WERI-Rb-1 (cell line): ENCODE measurements around the gene ZNF592.

Experiments
- DNase-seq: peaks from one replicate; pipeline ENCODE4 v3.0.0-alpha.2; 2020
- H3K27ac ChIP-seq: fragments of 250-450 bp; sonication (Bioruptor Pico); 2 replicates; pipeline ENCODE4 v1.5.1; 2020; ENCODE audit warnings: mild to moderate bottlenecking, moderate library complexity
- H3K27me3 ChIP-seq: fragments of 250-450 bp; sonication (Bioruptor Pico); 2 replicates; pipeline ENCODE4 v1.5.1; 2021; ENCODE audit warnings: mild to moderate bottlenecking, low read depth, moderate library complexity; ENCODE audit not compliant: insufficient read depth, severe bottlenecking
- H3K36me3 ChIP-seq: fragments of 250-450 bp; sonication (Bioruptor Pico); 2 replicates; pipeline ENCODE4 v1.5.1; 2020; ENCODE audit warnings: mild to moderate bottlenecking, moderate library complexity
- H3K4me3 ChIP-seq: 2 replicates; pipeline ENCODE4 v1.5.1; 2011; ENCODE audit warnings: low read depth, mild to moderate bottlenecking, control low read depth, low read length
- H3K9me3 ChIP-seq: fragments of 250-450 bp; sonication (Bioruptor Pico); 2 replicates; pipeline ENCODE4 v1.5.1; 2021; ENCODE audit warnings: mild to moderate bottlenecking, moderate library complexity; ENCODE audit not compliant: severe bottlenecking
- TF ChIP-seq, protein P1 (sequence below): IDR thresholded peaks from 2 replicates; pipeline ENCODE4 v1.5.1; 2011; ENCODE audit warnings: low read depth, mild to moderate bottlenecking, control low read depth, inconsistent platforms, low read length

The ZNF592 gene

DNA sequence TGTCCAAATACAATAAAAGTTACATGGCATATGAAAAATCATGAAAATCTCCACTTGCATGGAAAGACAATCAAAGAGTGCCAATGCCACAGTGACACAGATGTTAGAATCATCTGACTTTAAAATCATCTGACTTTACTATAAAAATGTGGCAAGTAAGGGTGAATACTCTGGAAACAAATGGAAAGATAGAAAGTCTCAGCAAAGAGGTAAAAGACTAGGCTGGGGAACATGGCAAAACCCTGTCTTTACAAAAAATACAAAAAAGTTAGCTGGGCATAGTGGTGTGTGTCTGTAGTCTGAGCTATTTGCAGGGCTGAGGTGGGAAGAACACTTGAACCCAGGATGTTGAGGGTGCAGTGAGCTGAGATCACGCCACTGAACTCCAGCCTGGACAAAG, 97.9 kb downstream of the ZNF592 start:
- TF ChIP-seq, protein P1, sequence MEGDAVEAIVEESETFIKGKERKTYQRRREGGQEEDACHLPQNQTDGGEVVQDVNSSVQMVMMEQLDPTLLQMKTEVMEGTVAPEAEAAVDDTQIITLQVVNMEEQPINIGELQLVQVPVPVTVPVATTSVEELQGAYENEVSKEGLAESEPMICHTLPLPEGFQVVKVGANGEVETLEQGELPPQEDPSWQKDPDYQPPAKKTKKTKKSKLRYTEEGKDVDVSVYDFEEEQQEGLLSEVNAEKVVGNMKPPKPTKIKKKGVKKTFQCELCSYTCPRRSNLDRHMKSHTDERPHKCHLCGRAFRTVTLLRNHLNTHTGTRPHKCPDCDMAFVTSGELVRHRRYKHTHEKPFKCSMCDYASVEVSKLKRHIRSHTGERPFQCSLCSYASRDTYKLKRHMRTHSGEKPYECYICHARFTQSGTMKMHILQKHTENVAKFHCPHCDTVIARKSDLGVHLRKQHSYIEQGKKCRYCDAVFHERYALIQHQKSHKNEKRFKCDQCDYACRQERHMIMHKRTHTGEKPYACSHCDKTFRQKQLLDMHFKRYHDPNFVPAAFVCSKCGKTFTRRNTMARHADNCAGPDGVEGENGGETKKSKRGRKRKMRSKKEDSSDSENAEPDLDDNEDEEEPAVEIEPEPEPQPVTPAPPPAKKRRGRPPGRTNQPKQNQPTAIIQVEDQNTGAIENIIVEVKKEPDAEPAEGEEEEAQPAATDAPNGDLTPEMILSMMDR, result no peak
- DNase-seq, result no peak
- peaks cover 22% of the 10 kb centered on the region for H3K36me3 ChIP-seq
- H3K4me3 ChIP-seq, result no peak overlapping the region
- H3K27ac ChIP-seq, result no peak overlapping the region
- no peaks in the 10 kb centered on the region for H3K27me3 ChIP-seq
- no peaks in the 10 kb centered on the region for H3K9me3 ChIP-seq

GRCh38 chr15:84847382-84847781, 99.0 kb downstream of the ZNF592 start:
- TF ChIP-seq, protein P1, result no peak
- Histone ChIP-seq H3K27me3 (no peaks in the 10 kb centered on the region), H3K27ac (no peak overlapping the region), H3K9me3 (no peaks in the 10 kb centered on the region), H3K4me3 (no peak overlapping the region), H3K36me3 (peaks cover 17% of the 10 kb centered on the region)
- DNase-seq, result no peak

DNA sequence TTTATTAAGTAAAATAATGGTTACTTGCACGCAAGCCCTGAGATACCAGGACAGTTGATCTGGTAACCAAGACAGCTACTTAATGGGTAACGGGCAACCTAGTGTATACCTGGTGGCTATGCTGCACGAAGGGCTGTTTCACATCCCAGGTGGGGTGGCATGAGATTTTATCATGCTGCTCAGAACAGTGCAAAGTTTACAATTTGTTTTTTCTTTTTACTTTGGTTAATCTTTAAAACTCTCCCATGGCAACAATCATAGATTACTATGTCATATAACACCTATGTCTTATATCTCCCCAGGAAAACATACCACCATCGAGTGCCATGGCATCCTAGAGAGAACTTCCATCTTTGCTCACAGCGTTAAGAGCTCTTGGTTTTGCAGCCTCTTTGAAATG, 103.8 kb downstream of the ZNF592 start:
- Histone ChIP-seq H3K36me3 (peaks cover 25% of the 10 kb centered on the region), H3K27ac (no peak overlapping the region), H3K27me3 (no peaks in the 10 kb centered on the region), H3K4me3 (no peak overlapping the region), H3K9me3 (no peaks in the 10 kb centered on the region)
- TF ChIP-seq, protein P1, result no peak
- DNase-seq, result no peak

- no peaks in the 10 kb centered on the region for H3K27me3 ChIP-seq
- no peaks in the 10 kb centered on the region for H3K9me3 ChIP-seq
- DNase-seq, result no peak
- TF ChIP-seq, protein P1, result no peak
- no peak overlapping the region for H3K27ac ChIP-seq
- peaks cover 41% of the 10 kb centered on the region for H3K36me3 ChIP-seq
- H3K4me3 ChIP-seq, result no peak overlapping the region
Measured at GRCh38 chr15:84855136-84855535, 106.7 kb downstream of the ZNF592 start.

GRCh38 chr15:84855765-84856164, 107.4 kb downstream of the ZNF592 start:
- no peaks in the 10 kb centered on the region for H3K9me3 ChIP-seq
- no peak overlapping the region for H3K4me3 ChIP-seq
- TF ChIP-seq, protein P1, result no peak
- no peak for DNase-seq
- H3K36me3 ChIP-seq, result peaks cover 46% of the 10 kb centered on the region
- no peaks in the 10 kb centered on the region for H3K27me3 ChIP-seq
- no peak overlapping the region for H3K27ac ChIP-seq
